ENCODE data around the gene PERCC1.
"Not testable (repeated sequence)": the region's sequence is repeated elsewhere in the genome, so short reads cannot be mapped to it uniquely, and the experiment has no call there.

The PERCC1 gene

GRCh38 chr16:1451702-1452392 is 21.0 kb downstream of the PERCC1 start:
- no peak for FAIRE-seq

DNA sequence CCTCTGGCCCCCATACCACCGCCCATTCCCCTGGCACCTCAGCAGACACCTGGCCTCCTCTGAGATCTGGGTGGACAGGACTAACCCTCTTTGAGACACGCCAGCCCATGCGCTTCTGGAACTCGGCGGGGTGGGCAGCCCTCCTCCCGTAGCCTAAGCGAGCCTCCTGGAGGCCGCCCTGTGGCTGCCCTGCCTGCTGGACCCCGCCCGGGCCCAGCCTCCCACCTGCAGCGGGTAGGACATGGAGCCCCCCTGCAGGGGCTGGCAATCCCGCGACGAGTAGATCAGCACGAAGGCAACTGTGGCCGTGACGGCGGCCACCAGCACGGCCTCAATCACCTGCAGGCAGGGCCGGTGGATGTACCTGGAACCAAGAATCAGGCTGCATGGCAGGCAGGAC is 21.7 kb downstream of the PERCC1 start:
- no peak for FAIRE-seq

GRCh38 chr16:1453316-1453715 is 22.4 kb downstream of the PERCC1 start:
- no peak for FAIRE-seq

DNA sequence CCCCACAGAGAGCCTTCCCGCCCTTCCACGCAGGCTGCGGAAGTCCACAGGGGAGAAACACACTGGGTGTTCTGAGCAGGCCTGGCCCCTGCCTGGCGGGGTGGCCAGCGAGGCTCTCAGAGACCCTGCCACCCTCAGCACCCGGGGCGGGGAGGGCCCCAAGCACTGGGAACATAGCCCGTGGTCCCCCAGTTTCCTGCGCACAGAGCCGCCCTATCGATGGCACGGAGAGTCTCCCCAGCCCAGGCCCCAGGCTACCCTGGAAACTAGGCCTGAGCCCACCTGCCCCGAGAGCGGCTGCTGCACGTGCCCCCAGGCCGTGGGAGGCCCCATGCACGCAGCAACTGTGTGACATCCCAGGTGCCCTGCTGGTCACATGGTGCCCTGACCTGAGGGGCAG is 23.7 kb downstream of the PERCC1 start:
- no peak for FAIRE-seq

DNA sequence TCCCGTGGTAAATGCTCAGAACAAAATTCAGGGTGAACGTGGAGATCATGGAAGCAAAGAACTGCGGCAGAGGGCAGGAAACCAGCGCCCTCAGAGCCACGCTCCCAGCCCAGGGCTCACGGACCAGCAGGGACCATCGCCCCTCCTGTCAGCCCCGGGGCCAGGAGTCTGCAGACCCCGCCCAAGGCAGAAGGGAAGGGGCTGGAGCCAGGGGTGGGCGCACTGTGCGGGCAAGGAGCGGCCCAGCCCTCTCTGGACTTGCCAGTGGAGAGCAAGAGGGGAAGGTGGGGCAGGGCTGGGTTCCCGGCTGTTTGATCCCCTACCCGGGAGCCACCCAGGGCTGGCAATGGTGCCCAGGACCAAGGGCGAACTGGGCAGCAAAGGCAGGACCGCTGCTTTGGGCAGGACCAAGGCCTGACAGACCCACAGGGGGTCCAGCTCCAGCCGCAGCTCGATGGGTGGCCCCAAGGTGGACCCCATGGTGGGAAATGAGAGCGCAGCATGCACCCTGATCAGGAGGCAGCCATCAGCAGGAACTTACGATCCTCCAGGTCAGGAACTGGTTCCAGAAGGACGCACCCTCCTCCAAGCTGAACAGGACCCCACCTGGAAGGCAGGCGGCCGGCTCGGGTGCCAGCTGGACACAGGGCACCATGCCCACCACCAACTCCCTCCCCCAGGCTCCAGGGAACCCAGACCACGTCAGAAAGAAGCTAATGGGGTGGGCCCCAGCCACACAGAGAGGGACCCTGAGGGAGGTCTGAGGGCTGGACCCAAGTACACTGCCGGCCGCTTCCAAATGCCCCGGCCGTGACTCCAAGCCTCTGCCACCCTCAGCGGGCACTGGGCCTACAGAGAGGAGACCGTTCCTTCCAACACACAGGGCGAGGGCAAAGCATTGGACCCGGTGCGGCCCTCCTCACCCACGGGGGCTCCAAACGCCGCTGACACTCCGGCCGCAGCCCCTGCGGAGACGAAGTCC is 24.6 kb downstream of the PERCC1 start:
- no peak for FAIRE-seq

GRCh38 chr16:1456951-1457350 is 26.1 kb downstream of the PERCC1 start:
- FAIRE-seq, result no peak

GRCh38 chr16:1457489-1458245 is 26.8 kb downstream of the PERCC1 start:
- no peak for FAIRE-seq

DNA sequence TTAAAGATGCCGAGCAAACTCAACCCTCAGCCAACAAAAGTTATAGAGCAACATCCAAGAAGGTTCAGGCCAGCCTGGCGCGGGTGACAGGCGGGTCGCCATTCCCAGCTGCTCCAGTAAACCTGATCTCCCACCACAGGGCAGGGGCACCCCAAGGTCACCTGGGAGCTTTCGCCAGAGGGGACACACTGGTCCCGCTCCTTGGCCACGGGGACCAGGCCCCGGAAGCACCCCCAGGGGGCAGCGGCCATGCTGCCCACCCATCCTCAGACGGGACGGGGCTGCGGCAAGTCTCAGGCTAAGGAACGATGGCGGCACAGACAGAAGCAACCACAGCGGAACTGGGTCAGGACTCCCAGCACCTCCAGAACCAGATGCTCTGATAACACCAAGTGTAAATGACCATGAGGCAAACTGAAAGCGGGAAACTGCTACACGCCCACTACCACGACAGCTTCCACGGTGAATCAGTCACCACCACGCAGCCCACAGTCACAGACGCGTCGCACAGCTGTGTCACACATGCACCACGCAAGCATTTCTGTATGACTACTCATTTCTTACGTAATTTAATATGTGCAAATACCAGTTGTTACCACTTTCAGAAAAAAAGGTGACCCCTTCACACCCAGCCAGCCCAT is 27.6 kb downstream of the PERCC1 start:
- no peak for FAIRE-seq

DNA sequence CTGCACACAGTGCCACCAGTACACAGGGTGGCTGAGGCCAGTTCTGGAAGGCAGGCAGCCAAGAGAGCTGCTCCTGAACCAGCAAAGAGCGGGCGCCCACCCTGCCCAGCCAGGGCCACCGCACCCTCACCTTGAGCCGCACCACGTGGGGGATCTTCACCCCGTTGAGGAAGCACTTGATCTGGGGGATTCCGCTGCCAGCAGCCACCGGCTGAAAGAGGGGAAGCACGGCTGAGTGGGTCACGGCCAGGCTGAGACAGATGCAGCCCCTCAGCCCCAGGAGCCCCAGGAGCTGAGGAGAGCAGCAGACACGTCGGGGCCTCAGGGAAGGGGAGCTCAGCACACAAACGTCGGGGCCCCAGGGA is 28.1 kb downstream of the PERCC1 start:
- no peak for FAIRE-seq

- no peak for FAIRE-seq
Measured at GRCh38 chr16:1459967-1460366, 29.1 kb downstream of the PERCC1 start.

- FAIRE-seq, result no peak
Measured at GRCh38 chr16:1460602-1461138, 29.8 kb downstream of the PERCC1 start.

GRCh38 chr16:1461146-1461545 is 30.3 kb downstream of the PERCC1 start:
- no peak for FAIRE-seq

DNA sequence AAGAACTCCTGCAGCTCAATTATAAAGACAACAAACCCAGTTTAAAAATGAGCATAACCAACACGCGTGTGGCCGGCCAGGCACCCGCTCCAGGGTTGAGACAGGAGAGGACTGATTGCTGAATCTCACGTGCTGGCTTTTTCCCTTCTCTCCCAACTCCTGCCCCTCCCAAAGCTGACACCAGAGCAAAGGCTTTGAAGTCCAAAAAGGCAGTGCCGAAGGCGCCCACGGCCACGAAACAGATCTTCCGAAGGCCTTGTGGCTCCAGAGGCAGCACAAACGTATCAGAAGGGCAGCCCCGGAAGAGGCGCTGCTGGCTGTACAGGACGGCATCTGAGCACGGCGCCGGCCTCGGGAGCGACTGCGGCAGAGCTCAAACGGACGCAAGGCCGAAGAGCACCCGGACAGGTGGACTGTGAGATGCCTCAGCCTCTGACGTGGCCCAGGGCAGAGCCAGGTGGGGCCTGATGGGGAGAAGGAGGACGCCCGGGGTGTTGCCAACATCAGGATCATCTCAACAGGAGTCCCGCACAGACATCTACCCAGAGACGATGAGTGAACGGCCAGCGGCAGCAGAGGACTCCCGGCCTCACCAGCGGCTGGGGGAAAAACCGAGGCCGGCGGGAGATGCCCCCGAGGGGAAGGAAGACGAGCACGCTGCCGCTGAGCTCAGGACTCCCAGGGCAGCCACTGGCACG is 33.5 kb downstream of the PERCC1 start:
- no peak for FAIRE-seq

DNA sequence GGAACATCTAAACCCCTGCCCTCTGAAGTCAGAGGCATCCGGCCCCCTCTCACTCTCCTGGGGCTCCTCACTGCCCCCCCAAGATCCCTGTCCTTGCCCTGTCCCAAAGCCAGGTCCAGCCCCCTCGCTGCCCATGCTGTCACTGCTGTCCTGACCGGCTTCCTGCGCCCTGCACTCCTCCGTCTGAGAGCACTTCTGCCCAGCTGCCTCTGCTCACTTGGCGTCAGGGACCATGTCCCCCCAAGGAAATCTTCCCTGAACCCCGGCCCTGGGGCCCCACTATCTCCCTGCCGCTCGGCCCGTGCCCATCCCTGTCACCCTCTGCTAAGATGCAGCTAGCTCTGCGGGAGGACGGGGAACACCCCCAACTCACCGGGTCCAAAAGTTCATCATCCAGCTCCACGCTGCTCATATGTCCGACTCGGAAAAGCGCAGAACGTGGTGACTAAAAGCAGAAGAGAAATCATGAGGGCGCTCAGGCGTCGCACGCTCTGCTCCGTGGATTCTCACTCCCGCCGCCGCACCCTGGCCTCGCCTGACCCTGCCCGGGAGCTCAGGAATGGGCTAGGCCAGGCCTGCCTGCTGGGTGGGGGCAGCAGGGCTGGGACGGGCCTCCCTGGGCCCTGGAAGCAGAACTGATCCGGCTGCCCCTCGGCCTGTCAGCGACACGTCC is 34.2 kb downstream of the PERCC1 start:
- FAIRE-seq, result no peak

DNA sequence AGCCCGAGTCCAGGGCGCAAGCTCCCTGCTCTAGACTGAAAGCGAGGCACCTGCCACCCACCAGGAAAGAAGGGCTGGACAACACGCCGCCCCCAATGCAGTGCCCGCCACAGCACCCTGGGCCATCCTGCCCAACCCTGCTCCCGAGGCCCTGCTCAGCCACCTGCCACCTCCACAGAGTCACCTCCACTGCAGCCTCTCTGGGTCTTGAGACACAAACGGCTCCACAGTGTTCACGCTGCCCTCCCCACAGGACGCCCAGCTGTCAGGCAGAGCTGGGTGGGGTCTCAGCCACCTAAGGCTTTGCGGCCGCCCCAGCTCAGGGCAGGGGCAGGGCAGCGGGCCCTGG is 34.7 kb downstream of the PERCC1 start:
- FAIRE-seq, result no peak

- FAIRE-seq, result no peak
Measured at GRCh38 chr16:1466054-1466453, 35.2 kb downstream of the PERCC1 start.

GRCh38 chr16:1466968-1467521 is 36.2 kb downstream of the PERCC1 start:
- no peak for FAIRE-seq

DNA sequence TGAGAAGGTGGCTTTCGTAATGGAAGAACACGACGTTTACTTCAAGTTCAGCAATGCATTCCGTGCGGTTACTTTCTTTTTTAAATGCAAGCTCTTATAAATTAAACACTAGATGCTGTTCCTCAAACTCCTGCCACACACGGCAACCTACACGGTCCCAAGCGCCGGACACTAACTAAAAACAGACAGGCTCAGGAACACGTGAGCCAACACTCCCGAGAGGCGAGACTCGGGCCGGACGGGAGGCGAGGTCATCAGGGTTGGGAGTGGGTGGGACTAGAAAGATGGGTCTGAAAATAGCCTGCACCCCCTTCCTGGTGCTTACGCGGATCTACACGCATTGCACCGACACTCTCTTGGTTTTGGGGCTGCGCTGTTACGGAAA is 37.5 kb downstream of the PERCC1 start:
- FAIRE-seq, result no peak

DNA sequence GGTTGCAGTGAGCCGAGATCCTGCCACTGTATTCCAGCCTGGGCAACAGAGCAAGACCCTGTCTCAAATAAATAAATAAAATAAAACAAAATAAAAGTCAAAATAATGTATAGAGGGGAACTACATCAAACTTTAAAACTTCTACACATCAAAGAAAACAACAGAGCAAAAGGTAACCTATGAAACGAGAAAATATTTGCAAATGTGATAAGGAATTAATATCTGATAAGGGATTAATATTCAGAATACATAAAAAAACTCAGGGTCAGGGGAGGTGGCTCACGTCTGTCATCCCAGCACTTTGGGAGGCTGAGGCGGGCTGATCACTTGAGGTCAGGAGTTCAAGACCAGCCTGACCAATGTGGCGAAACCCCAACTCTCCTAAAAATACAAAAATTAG is 38.3 kb downstream of the PERCC1 start:
- not testable (repeated sequence) for FAIRE-seq

GRCh38 chr16:1469693-1470201 is 38.9 kb downstream of the PERCC1 start:
- no peak for FAIRE-seq

Data from A204.1 (cell line).